Uterus (tissue), 4 donors: ENCODE results near the gene TBC1D1. TPM values are rescaled to one million over a fixed set of nuclear protein-coding genes. Genes with fewer than 3 reads are reported as not detected.

Source experiments
- DNase-seq, 2 donors: peaks; one replicate each; pipeline ENCODE4 v3.0.0-alpha.2; 2019 to 2020
- H3K27ac ChIP-seq, 2 donors: fragments of 200-600 bp; sonication (generic); 1 replicate in 1 of 2; 2 replicates in 1 of 2; pipeline ENCODE4 v1.5.1; 2016 to 2018
- H3K27me3 ChIP-seq, 2 donors: fragments of 200-600 bp; sonication (generic); one replicate each; pipeline ENCODE4 v1.5.1; 2018 to 2019; ENCODE audit warnings: control low read depth in 1 of 2
- H3K36me3 ChIP-seq, 2 donors: fragments of 200-600 bp; sonication (generic); one replicate each; pipeline ENCODE4 v1.5.1; 2019; ENCODE audit warnings: control low read depth in 1 of 2
- H3K4me1 ChIP-seq, 2 donors: fragments of 200-600 bp; sonication (generic); one replicate each; pipeline ENCODE4 v1.5.1; 2018 to 2019; ENCODE audit warnings: control low read depth in 1 of 2
- H3K4me3 ChIP-seq, 2 donors: fragments of 200-600 bp; sonication (generic); 1 replicate in 1 of 2; 2 replicates in 1 of 2; pipeline ENCODE4 v1.5.1; 2018 to 2019; ENCODE audit warnings: mild to moderate bottlenecking in 1 of 2
- H3K9me3 ChIP-seq, 2 donors: fragments of 200-600 bp; sonication (generic); one replicate each; pipeline ENCODE4 v1.5.1; 2019; ENCODE audit warnings: control low read depth in 1 of 2
- CTCF ChIP-seq, 4 experiments: fragments of 200-600 bp in 2 of 4; fragments of 450-650 bp in 2 of 4; sonication (generic) in 2 of 4; IDR thresholded peaks; one replicate each; pipeline ENCODE4 v1.5.1; 2016 to 2019; ENCODE audit warnings: antibody characterized with exemption in 4 of 4, mild to moderate bottlenecking in 2 of 4, moderate library complexity in 1 of 4
- POLR2A ChIP-seq, 2 donors: fragments of 450-650 bp; IDR thresholded peaks; one replicate each; pipeline ENCODE4 v1.6.1; 2016; ENCODE audit warnings: antibody characterized with exemption in 2 of 2, mild to moderate bottlenecking in 1 of 2, moderate library complexity in 1 of 2
- intact Hi-C: fragments of 100-400 bp; cut with DNase I; formaldehyde crosslinking; loops from one replicate; pipeline ENCODE4 v1.15.1; 2023; ENCODE audit warnings: low total_unique reads
- total RNA-seq, 4 donors: library from RNA; depleted of rRNA in 3 of 4; stranded (reverse); fragments of >200 nt in 3 of 4; gene quantifications; one replicate each; pipeline versions ENCODE4 v1.1.0 to v1.2.4, GENCODE V29; 2014 to 2023
- donor health status: DM: yes; HTN: yes; CAD: no.

Gene TBC1D1
- total RNA-seq, 4 donors from 2014 or later, result 172 to 402 (median 236) TPM

- DNase-seq, result no peak
- Histone ChIP-seq H3K36me3 (no peaks in the 10 kb centered on the region), H3K27me3 (no peaks in the 10 kb centered on the region), H3K4me1 (no peaks in the 10 kb centered on the region), H3K27ac (peak overlapping the region in 1 of 2 donors; percentile 51), H3K9me3 (no peaks in the 10 kb centered on the region), H3K4me3 (no peak overlapping the region)
- no peak for TF ChIP-seq POLR2A (IDR thresholded peaks at IDR 0.05)
- TF ChIP-seq CTCF (IDR thresholded peaks at IDR 0.05), result no peak
- intact Hi-C loops, result no loop called here
Measured at GRCh38 chr4:38154252-38154651, 263.4 kb downstream of the TBC1D1 start.

- no peaks in the 10 kb centered on the region for H3K27me3 ChIP-seq
- H3K9me3 ChIP-seq, result no peaks in the 10 kb centered on the region
- DNase-seq, result no peak
- no peak for TF ChIP-seq POLR2A (IDR thresholded peaks at IDR 0.05)
- TF ChIP-seq CTCF (IDR thresholded peaks at IDR 0.05), result no peak
- no peaks in the 10 kb centered on the region for H3K36me3 ChIP-seq
- H3K4me3 ChIP-seq, result no peak overlapping the region
- H3K27ac ChIP-seq, result peak overlapping the region; percentile 2 to 51
- intact Hi-C loops, result no loop called here
- H3K4me1 ChIP-seq, result no peaks in the 10 kb centered on the region
Measured at GRCh38 chr4:38154681-38155588, 264.1 kb downstream of the TBC1D1 start.

DNA sequence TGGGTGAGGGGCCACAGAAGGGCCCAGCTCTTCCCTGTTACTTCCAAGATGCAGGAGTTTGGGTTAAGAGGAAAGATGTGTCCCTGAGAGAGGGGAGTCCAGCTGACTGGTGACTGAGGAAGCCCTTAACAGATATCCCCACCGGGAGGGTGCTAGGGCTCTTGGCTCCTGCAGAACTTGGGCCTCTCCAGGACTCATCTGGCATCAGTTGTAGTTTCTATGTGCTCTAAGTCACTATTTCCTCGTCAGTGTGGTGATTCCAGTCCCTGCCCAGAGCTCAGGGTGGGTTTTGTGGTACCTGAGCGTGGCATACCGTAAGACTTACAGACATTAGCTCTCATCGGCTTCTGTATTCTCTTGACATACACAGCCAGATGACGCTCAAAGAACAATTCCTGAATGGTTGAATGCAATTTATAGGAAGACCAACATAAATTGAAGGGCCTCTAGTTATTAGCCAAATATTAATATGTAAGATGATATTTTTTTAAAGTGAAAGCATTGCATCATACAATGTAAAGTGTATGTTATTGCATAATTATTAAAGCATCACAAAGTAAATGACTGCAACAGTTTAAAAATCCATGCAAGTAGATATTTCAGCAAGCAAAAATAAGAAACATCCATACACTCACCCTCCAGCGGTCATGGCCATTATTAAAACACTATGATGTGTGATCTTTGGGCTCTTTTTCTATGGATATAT lies 264.9 kb downstream of the TBC1D1 start:
- Histone ChIP-seq H3K9me3 (no peaks in the 10 kb centered on the region), H3K27ac (no peak overlapping the region), H3K27me3 (no peaks in the 10 kb centered on the region), H3K4me3 (no peak overlapping the region), H3K4me1 (no peaks in the 10 kb centered on the region), H3K36me3 (no peaks in the 10 kb centered on the region)
- no peak for DNase-seq
- TF ChIP-seq CTCF (IDR thresholded peaks at IDR 0.05) (no peak), POLR2A (IDR thresholded peaks at IDR 0.05) (no peak)
- intact Hi-C loops, result no loop called here

- Histone ChIP-seq H3K27me3 (no peaks in the 10 kb centered on the region), H3K4me1 (peaks cover 0 to 6% of the 10 kb centered on the region in 2 donors), H3K36me3 (no peaks in the 10 kb centered on the region), H3K27ac (no peak overlapping the region), H3K9me3 (no peaks in the 10 kb centered on the region), H3K4me3 (no peak overlapping the region)
- intact Hi-C loops, result no loop called here
- no peak for DNase-seq
- TF ChIP-seq POLR2A (IDR thresholded peaks at IDR 0.05), result no peak
- TF ChIP-seq CTCF (IDR thresholded peaks at IDR 0.05), result no peak
Measured at GRCh38 chr4:38157592-38157991, 266.7 kb downstream of the TBC1D1 start.
